Measurements from ENCODE around the gene EMP3. TPM values are rescaled to one million over a fixed set of nuclear protein-coding genes. Genes with fewer than 3 reads are reported as not detected.

EMP3 gene
- total and polyA plus RNA-seq, 2 of the 4 experiments (the other 2 are of a cell fraction) = 147 to 632 TPM

DNA sequence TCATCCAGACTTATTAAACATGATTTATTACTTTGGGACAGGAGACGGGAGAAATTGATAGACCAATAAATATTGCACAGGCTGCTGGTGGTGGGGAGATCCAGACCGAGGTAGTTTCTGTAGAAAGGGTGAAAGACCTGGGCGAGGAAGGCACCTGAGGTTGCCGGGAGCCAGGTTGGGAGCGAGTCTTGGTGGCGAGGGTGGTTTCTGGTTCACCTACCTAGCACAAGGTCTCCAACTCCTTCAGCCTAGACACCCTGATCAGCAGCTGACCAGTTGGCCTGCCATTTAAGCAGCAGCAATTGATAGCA lies 7.0 kb downstream of the EMP3 start:
- H4K91ac ChIP-seq (ENCODE audit: insufficient read depth, low read depth, low read length) = no peak overlapping the region
- peaks cover 16% of the 10 kb centered on the region for H3K4me1 ChIP-seq (ENCODE audit: control insufficient read depth, insufficient read depth, low read length)
- H2AK5ac ChIP-seq (ENCODE audit: low read depth, low read length) = no peak overlapping the region
- no TSS peak for BruUV-seq (replicated peaks)
- intact Hi-C loops (cut with micrococcal nuclease) = no loop called here
- in situ Hi-C loops (cut with MboI; ENCODE audit: low sequenced_read_pairs) = no loop called here
- ChIA-PET POLR2A (ENCODE audit: unreplicated experiment) (interaction anchor here (0.6 to 3.1 kb wide), 2 partner anchors 11 to 32 kb away, joined by 3 to 24 read pairs; partner anchors contain the start of genes SYNGR4 and TMEM143), CTCF (interaction anchor here (0.9 to 2.4 kb wide), 4 partner anchors 11 to 59 kb away, joined by 3 to 14 read pairs (median 4); partner anchors contain the start of gene KDELR1)
- H2BK15ac ChIP-seq (ENCODE audit: low read depth, low read length) = no peak overlapping the region
- H3K9me1 ChIP-seq (ENCODE audit: insufficient read depth, low read length) = peaks cover 15% of the 10 kb centered on the region
- DNase-seq (no peak), ATAC-seq (ENCODE audit: low read depth) (no peak)
- dilution Hi-C loops (cut with HindIII; ENCODE audit: low sequenced_read_pairs, unreplicated experiment) = no loop called here
- no peak overlapping the region for H3K56ac ChIP-seq (ENCODE audit: extremely low read depth, insufficient read depth, low read length)
- H3K27me3 ChIP-seq (ENCODE audit: control insufficient read depth, insufficient read depth, low read length) = no peaks in the 10 kb centered on the region
- H4K8ac ChIP-seq (ENCODE audit: low read depth in 2 of 2, low read length in 2 of 2) = peak overlapping the region in 1 of 2 experiments; percentile 7; a peak in 1 of 4 replicates
- H3K4me3 ChIP-seq (ENCODE audit: insufficient read depth, low read depth, low read length) = no peak overlapping the region
- H3K9ac ChIP-seq (ENCODE audit: low read depth, low read length) = no peak overlapping the region
- no CpG with 5 or more reads among the region's 6 CpGs for WGBS, 2 experiments (ENCODE audit: extremely low coverage in 2 of 2, insufficient read length in 1 of 2)
- H3K4ac ChIP-seq (ENCODE audit: low read depth, low read length) = no peak overlapping the region
- H2AFZ ChIP-seq (replicated peaks; ENCODE audit: low read length, poor library complexity) = no peak overlapping the region
- H2BK120ac ChIP-seq (ENCODE audit: low read depth, low read length) = no peak overlapping the region
- peak overlapping the region; percentile 26; the same call in 1 of the 2 replicates for H3K27ac ChIP-seq (ENCODE audit: insufficient read depth, low read length)
- peaks cover 24% of the 10 kb centered on the region for H3K36me3 ChIP-seq (ENCODE audit: control insufficient read depth, insufficient read depth, low read length)
- no peak overlapping the region for H3K23ac ChIP-seq (ENCODE audit: low read depth, low read length)
- H3K18ac ChIP-seq (ENCODE audit: low read depth, low read length) = no peak overlapping the region
- no peak overlapping the region for H2BK20ac ChIP-seq (ENCODE audit: low read depth, low read length)
- H4K5ac ChIP-seq (ENCODE audit: low read depth, low read length) = no peak overlapping the region
- H4K20me1 ChIP-seq (ENCODE audit: insufficient read depth, low read length) = peaks cover 26% of the 10 kb centered on the region
- no peaks in the 10 kb centered on the region for H3K9me3 ChIP-seq (ENCODE audit: control insufficient read depth, insufficient read depth, low read length)
- no peak overlapping the region for H2AK9ac ChIP-seq (replicated peaks; ENCODE audit: low read depth, low read length, poor library complexity)
- peak overlapping the region; percentile 0 for H3K4me2 ChIP-seq (ENCODE audit: low read depth, low read length)
- peak overlapping the region; percentile 2 for H2BK5ac ChIP-seq (ENCODE audit: low read depth, low read length, poor library complexity, severe bottlenecking)
- peaks cover 12 to 30% of the 10 kb centered on the region in 2 experiments for H3K79me1 ChIP-seq (ENCODE audit: low read depth in 1 of 2, low read length in 2 of 2)
- no peak overlapping the region for H3K14ac ChIP-seq (replicated peaks; ENCODE audit: low read depth, low read length)
- TF ChIP-seq, protein P1, sequence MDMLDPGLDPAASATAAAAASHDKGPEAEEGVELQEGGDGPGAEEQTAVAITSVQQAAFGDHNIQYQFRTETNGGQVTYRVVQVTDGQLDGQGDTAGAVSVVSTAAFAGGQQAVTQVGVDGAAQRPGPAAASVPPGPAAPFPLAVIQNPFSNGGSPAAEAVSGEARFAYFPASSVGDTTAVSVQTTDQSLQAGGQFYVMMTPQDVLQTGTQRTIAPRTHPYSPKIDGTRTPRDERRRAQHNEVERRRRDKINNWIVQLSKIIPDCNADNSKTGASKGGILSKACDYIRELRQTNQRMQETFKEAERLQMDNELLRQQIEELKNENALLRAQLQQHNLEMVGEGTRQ (IDR thresholded peaks at IDR 0.05; ENCODE audit: low read depth, low read length) = no peak
- TF ChIP-seq MXI1 (IDR thresholded peaks at IDR 0.05; ENCODE audit: borderline replicate concordance, low read depth, low read length) = no peak

Data from IMR-90 (cell line).